IPS-NIHi7 (cell line): ENCODE measurements around the gene CADPS.

Source experiments
- DNase-seq: peaks from one replicate; pipeline ENCODE4 v3.0.0; 2012; ENCODE audit warnings: mixed read lengths; ENCODE audit errors: extremely low spot score

The CADPS gene

DNA sequence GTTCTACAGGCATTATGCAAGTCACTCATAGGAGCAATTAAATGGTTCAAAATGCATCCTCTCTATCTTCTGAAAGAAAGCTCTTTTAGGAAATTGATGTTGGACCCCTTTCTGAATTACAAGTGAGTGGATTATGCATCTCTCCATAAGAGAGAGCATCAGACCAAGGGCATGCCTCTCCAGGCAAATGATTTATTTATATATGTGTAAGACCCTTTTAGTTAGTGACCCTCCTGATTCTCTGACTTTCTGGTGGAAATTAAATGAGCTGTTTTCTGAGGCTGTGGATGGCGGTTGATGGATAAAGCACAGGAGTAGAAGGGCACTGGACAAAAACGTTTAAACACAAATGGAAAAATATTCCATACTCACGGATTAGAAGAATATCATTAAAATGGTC is 62.6 kb downstream of the CADPS start:
- DNase-seq, result no peak

- no peak for DNase-seq
These were observed 64.1 kb downstream of the CADPS start for GRCh38 chr3:62811119-62811518.

- no peak for DNase-seq
These were observed 65.8 kb downstream of the CADPS start for GRCh38 chr3:62809369-62809768.

- no peak for DNase-seq
These were observed 69.5 kb downstream of the CADPS start for GRCh38 chr3:62805580-62806277.

- no peak for DNase-seq
These were observed 70.1 kb downstream of the CADPS start for GRCh38 chr3:62805106-62805505.

DNA sequence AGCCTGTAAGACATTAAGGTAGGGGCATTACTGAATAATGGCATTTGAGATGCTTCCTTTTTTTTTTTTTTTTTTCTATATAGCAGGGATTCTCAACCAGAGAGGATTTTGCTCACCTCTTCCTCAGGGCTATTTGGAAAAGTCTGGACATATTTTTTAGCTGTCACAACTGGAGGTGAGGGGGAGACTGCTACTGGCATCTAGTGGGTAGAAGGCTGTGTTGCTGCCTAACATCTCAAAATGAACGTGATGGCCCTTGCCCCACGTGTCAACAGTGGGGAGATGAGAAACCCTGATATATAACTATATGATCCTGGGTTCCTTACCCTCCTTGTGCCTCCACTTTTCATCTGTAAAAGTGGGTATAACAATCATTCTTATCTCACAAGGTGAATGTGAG is 71.9 kb downstream of the CADPS start:
- no peak for DNase-seq

GRCh38 chr3:62798000-62798399 is 77.2 kb downstream of the CADPS start:
- no peak for DNase-seq

- DNase-seq, result no peak
These were observed 78.1 kb downstream of the CADPS start for GRCh38 chr3:62797132-62797531.

DNA sequence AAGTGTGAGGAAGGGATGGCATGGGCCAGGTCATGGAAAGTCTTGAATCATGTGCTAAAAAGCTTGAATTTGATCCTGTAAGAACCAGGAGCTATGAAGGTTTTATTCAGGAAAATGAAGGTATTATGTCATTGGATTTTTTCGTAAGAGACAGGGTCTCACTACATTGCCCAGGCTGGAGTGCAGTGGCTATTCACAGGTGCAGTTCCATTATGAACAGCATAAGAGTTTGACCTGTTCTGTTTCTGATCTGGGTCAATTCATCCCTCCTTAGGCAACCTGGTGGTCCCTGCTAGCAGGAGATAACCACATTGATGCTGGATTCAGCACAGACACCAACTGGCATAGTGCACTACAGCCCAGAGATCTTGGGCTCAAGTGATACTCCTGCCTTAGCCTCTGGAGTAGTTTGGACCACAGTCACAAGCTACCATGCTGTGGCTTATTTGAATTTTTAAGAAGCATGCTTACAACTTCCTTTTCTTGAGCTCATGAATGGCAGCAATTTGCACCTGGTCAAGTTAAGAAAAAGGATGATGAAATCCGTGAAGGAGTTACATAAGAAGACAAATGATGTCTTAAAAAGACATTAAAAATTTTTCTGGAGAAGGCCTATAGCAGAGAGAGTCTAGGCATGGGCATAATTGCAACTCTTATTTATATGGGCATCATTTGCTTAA is 79.1 kb downstream of the CADPS start:
- no peak for DNase-seq

- DNase-seq, result no peak
These were observed 81.3 kb downstream of the CADPS start for GRCh38 chr3:62793946-62794345.

GRCh38 chr3:62785384-62785783 is 89.8 kb downstream of the CADPS start:
- peak; percentile 19 for DNase-seq

DNA sequence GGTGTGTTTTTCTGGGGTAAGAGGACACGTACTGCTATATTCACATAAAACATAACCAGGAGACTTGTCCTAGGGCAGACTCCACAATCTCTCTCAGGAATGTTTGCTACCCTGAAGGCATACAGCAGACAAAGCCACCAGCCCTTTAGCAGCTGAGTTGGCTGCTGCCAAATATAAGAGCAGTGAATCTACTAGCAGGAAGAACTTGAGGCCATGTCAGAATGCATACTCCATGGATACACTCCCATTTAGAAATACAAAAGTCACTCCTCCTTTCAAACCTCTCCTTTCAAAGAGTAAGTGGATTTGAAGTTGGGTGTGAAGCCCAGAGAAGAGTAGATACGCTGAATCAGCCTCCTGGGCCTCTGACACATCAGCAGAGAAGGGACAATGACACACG is 94.1 kb downstream of the CADPS start:
- no peak for DNase-seq

DNA sequence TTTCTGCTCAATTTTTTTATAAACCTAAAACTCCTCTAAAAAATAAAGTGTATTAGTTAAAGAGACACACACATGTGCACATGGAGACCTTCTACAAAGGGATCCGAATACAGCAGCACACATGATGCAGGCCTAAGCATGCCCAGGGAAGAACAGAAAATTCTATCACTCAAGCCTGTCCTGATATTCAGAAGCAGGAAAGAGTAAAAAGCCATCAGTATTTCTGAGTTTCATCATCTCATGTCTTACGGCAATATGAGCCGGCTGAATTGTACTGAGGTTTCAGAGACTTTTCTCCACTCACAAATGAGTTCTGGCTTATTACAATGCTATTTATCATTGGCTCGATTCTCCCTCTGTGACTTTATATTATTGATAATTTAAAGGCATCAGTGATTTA is 97.5 kb downstream of the CADPS start:
- no peak for DNase-seq

GRCh38 chr3:62777130-62777529 is 98.1 kb downstream of the CADPS start:
- no peak for DNase-seq

GRCh38 chr3:62774221-62774620 is 101.0 kb downstream of the CADPS start:
- DNase-seq, result no peak

GRCh38 chr3:62771331-62772072 is 103.7 kb downstream of the CADPS start:
- DNase-seq, result no peak

DNA sequence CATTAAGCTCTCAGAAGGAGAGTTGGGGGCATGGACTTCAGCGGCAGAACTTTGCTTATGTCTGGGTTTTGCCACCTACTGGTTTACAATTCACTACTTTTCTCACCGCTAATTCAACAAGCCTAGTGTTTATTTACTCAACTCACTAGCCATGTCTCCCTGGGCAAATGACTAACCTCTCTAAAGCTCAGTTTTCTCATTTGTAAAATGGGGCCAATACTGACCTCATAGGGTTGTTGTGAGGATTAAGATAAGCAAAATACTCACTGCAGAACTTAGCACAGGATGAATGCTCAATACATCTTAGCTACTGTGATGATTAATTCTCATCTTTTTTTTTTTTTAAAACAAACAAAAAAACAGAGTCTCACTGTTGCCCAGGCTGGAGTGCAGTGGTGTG is 106.3 kb downstream of the CADPS start:
- DNase-seq, result no peak

GRCh38 chr3:62761711-62762110 is 113.5 kb downstream of the CADPS start:
- no peak for DNase-seq

DNA sequence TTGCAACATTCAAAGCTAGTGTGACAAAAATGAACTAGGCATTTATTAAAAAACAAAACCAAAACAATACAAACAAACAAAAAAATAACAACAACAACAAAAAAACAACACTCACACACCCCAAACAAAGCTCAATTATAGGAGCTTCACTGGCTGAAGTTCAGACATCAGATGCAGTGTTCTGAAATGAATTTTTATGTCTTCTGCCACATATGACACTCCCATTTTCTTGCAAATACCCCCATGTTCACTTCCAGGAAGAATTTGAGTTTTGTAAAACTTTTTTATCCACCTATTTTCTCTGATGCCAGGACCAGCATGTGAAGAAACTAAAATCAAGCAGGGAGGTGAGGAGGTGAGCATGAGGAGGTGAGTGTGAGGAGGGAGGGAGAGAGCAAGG is 113.9 kb downstream of the CADPS start:
- no peak for DNase-seq

DNA sequence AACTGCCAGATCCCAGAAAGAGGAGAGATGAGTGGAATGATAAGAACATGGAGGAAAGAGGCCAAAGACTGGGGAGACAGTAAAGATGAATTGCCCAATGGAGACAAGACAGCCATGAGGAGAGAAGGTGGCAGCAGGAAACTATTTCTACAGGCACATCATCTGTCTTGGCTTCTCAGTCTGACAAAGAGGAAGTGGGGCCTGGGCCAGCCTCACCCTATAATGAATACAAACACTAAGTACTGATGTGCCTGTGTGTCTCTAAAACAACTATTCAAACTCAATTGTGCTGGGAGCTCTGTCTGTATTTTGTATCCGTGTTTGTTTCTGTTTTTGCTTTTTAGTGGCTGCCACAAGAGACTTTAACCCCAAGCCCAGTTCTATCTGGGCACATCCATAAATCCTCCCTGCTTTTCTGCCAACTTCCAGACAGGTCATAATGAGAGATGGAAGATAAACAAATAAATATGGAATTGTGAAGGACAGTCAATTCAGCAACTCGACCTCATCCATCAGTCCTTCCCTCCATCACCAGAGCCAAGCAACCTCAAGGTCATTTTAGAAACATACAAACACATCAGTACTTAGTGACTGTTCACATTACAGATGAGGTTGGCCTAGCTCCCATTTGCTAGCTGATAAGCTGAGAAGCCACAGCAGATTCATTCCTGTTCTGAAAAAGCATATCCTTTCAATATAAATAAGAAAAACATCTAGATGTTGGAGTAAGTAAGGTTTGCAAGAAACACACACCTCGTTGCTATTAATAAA is 116.7 kb downstream of the CADPS start:
- DNase-seq, result no peak

DNA sequence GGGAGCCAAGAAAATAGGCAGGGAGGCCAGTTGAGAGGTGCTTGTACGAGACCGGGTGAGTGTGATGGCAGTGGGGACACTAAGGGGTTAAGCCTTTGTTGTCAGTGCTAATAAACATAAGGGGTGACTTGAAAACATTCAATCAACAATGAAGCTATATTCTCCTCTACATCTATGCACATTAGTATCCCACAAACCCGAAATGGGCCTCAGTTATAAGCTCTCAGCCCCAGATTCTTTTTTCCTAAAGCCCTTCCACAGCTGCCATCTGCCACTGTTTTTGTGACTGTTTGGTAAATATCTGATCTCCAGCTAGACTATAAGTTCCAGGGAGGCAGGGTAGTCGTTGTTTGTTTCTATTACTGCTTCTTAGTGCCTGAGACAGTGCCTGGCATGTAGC is 118.2 kb downstream of the CADPS start:
- no peak for DNase-seq

- DNase-seq, result no peak
These were observed 119.9 kb downstream of the CADPS start for GRCh38 chr3:62755285-62755684.
